HG02759 (cell line): ENCODE measurements around the gene TXNRD1.
"Not testable (repeated sequence)": the region's sequence is repeated elsewhere in the genome, so short reads cannot be mapped to it uniquely, and the experiment has no call there.

Source experiments
- ATAC-seq: cut with Tn5 transposase; IDR thresholded peaks from one replicate; pipeline ENCODE4 v1.9.1; 2021; ENCODE audit warnings: mild to moderate bottlenecking, moderate library complexity; ENCODE audit not compliant: unreplicated experiment

TXNRD1 gene

GRCh38 chr12:104190641-104191176, 24.9 kb upstream of the TXNRD1 start:
- no peak for ATAC-seq

GRCh38 chr12:104197264-104197663, 18.3 kb upstream of the TXNRD1 start:
- no peak for ATAC-seq

GRCh38 chr12:104199964-104200363, 15.6 kb upstream of the TXNRD1 start:
- ATAC-seq = no peak

GRCh38 chr12:104201238-104202001, 14.2 kb upstream of the TXNRD1 start:
- ATAC-seq = no peak

- ATAC-seq = no peak
Measured at GRCh38 chr12:104204690-104205480, 10.7 kb upstream of the TXNRD1 start.

GRCh38 chr12:104207416-104208205, 8.0 kb upstream of the TXNRD1 start:
- no peak for ATAC-seq

GRCh38 chr12:104212516-104212915, 3.1 kb upstream of the TXNRD1 start:
- ATAC-seq = no peak

- ATAC-seq = no peak
Measured at GRCh38 chr12:104213952-104214351, 1.6 kb upstream of the TXNRD1 start.

- no peak for ATAC-seq
Measured at GRCh38 chr12:104216521-104216924, 944 bp downstream of the TXNRD1 start.

- ATAC-seq = not testable (repeated sequence)
Measured at GRCh38 chr12:104218506-104218905, 2.9 kb downstream of the TXNRD1 start.

- no peak for ATAC-seq
Measured at GRCh38 chr12:104218935-104219334, 3.4 kb downstream of the TXNRD1 start.

GRCh38 chr12:104219361-104219892, 3.8 kb downstream of the TXNRD1 start:
- ATAC-seq = no peak

GRCh38 chr12:104219908-104220404, 4.4 kb downstream of the TXNRD1 start:
- ATAC-seq = no peak

- ATAC-seq = no peak
Measured at GRCh38 chr12:104220931-104221330, 5.4 kb downstream of the TXNRD1 start.

- no peak for ATAC-seq
Measured at GRCh38 chr12:104222976-104223375, 7.4 kb downstream of the TXNRD1 start.

- no peak for ATAC-seq
Measured at GRCh38 chr12:104223712-104224111, 8.1 kb downstream of the TXNRD1 start.

GRCh38 chr12:104226672-104227071, 11.1 kb downstream of the TXNRD1 start:
- ATAC-seq = no peak

- no peak for ATAC-seq
Measured at GRCh38 chr12:104230304-104231095, 14.9 kb downstream of the TXNRD1 start.

- ATAC-seq = no peak
Measured at GRCh38 chr12:104232609-104233280, 17.2 kb downstream of the TXNRD1 start.
